Stimulated activated CD8-positive, alpha-beta memory T cell treated with anti-CD3 and anti-CD28 coated beads, Interleukin-12 subunit alpha, Interleukin-12 subunit beta, amount 100 ng/mL, for 4 hours (primary cell): ENCODE measurements around the gene CHRNA4.

Experiments
- DNase-seq: peaks from one replicate; pipeline ENCODE4 v3.0.0-alpha.2; 2020; ENCODE audit warnings: low read depth

The CHRNA4 gene

GRCh38 chr20:63377951-63378381, 16.8 kb upstream of the CHRNA4 start:
- no peak for DNase-seq

DNA sequence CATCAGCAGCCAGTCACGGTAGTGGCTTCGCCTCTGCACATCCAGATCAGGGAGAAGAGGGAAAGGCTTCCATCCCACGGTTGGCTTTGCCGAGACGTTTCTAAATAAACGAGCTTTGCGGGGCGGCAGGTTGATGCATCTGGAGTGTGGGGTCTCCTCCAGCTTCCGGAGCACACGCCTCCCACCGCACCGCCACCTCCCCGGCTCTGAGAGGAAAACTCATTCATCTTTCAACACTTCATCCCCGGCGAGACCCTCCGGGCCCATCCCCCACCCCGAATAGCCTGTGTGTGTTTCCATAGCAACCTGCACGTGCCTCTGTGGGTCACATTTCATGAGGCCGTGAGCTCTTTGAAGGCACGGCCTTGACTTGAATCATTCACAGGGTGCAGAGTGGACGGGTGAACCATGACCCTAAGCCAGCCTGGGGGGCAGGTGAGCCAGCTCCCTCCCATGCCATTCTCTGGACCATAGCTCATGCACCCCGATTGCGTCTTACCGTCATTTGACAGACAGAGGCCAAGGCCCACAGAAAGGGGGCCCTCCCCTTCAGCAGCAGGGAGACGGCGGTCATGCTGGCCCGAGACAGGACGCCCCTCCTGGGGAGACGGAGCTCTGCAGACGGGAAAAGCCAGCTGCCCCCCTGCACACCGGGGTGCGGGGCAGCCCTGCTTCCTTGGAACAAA, 16.2 kb upstream of the CHRNA4 start:
- DNase-seq, result no peak

DNA sequence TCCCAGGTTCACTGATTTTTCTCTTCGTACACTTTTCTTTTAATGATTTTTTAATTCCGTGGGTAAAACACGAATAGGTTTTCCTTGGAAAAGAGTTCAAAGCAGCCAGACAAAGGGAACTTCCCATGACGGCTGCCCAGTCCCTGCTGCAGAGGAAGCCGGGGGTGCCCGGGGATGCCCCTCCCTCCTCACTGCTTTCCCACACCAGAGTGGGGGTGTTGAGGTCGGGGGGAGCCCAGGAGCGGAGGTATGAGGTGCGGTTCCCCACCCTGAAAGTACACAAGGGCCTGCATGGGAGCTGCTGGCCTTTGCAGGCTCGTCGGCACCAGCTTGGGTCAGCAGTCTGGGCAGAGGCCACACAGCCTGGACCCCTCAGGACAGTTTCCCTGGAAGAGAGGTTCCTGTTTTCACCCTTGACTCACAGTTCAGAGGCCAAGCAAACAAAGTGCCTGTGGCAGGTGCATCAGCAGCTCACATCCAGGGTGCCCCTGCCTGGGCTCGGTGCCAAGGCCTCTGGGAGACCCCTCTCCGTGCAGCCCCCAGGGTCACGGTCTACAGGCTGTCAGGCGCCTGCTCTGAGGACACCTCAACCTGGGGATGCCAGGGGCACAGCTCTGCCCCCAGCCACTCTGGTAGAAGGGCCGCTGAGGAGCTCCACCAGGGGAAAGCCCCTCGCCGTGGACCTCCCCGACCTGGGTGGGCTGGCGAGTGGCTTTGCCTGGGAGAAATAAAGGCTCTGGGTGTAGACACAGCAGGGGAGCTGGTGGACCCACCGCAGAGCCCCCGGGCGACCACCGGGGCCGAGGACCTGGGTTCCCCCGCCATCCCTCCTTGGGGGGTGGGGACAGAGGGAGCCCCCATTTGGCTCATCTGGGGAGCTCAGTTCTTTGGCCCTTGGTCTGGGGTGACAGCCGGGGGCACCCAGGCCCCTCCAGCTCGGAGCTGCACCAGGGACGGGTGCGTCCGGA, 15.4 kb upstream of the CHRNA4 start:
- DNase-seq, result no peak

DNA sequence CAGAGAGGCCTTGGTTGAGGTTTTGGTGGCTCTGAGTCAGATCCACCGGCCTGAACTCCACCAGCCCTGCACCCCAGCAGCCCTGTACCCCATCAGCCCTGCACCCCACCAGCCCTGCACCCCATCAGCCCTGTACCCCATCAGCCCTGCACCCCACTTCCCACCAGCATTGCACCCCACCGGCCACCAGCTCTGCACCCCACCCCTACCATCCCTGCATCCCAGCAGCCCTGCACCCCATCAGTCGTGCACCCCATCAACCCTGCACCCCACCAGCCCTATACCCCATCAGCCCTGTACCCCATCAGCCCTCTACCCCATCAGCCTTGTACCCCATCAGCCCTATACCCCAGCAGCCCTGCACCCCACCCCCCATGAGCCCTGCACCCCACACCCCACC, 14.3 kb upstream of the CHRNA4 start:
- no peak for DNase-seq

GRCh38 chr20:63374504-63374903, 13.4 kb upstream of the CHRNA4 start:
- DNase-seq, result no peak

DNA sequence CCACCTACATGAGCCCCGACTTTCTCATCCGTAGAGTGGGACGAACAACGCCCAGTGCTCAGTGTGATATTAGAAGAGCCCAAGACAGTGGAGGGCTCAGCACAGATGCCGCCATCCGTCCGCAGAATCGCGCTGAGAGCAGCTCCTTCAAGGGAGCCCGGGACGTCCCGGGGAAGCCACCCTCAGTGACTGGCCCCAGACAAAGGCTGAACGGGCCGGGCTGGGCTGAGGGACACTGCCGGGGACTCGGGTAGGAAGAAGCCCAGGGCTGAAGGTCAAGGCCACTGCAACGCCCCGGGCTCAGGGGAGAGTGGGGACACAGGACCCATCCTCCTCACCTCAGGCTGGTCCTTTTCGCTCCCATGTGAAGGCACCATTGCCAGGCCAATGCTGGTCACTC, 12.8 kb upstream of the CHRNA4 start:
- no peak for DNase-seq

GRCh38 chr20:63372971-63373885, 12.1 kb upstream of the CHRNA4 start:
- no peak for DNase-seq

DNA sequence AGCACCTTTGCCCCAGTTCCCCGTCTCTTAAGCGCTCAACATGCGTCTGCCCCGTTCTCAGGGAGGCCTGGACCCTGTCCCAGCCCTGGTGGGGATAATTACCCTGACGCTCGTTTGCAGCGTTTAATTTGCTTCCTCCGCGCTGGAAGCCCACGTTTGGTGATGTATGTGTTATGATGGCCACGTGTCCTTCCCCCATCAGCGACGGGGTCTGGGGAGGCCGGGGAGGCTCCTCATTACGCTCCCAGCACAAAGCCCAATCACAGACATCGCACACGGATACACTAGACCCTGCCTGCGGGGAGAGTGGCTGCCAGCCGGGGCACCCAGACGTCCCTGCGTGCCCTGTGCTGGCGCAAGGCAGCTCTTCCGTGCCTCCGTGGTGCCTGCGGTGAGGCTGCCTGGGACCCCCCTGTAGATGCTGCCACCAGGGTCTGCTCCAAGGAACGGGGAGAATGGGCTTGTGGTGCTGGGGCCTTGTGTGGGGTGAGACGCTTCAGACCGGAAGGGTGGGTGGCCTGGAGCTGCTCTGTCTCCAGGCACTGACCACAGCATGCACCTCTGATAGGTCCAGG, 10.2 kb upstream of the CHRNA4 start:
- DNase-seq, result no peak

DNA sequence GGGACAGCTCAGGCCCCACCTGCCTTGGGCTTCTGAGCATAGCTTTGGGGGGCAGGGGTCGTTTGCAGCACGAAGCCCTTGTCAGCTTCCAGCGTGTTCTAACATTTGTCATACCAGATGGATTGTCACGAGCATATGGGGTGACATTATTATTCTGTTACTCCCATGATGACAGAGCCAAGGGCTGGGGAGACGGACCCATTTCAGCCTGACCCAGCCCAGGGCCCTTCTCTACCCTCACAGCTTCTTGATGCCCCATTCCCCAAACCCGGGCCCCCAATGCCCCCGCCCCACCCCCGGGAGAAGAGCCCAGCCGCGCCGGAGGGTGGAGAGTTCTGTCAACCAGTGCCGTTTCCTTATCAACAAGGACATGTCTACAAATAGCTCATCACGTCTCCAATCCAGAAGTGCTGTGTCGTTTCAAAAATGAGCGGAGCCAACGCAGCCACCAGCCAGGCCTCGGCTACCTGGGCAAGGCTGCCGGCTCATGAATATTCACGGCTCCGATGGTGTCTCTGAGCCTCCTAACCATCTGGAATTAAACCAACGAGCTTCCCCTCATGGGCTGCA, 9.6 kb upstream of the CHRNA4 start:
- DNase-seq, result no peak

- no peak for DNase-seq
These were observed 8.8 kb upstream of the CHRNA4 start for GRCh38 chr20:63369724-63370617.

GRCh38 chr20:63369024-63369530, 7.9 kb upstream of the CHRNA4 start:
- DNase-seq, result no peak

GRCh38 chr20:63368151-63368550, 7.0 kb upstream of the CHRNA4 start:
- no peak for DNase-seq

GRCh38 chr20:63367446-63368055, 6.4 kb upstream of the CHRNA4 start:
- no peak for DNase-seq

GRCh38 chr20:63366390-63367365, 5.5 kb upstream of the CHRNA4 start:
- no peak for DNase-seq

GRCh38 chr20:63365601-63366389, 4.6 kb upstream of the CHRNA4 start:
- no peak for DNase-seq

DNA sequence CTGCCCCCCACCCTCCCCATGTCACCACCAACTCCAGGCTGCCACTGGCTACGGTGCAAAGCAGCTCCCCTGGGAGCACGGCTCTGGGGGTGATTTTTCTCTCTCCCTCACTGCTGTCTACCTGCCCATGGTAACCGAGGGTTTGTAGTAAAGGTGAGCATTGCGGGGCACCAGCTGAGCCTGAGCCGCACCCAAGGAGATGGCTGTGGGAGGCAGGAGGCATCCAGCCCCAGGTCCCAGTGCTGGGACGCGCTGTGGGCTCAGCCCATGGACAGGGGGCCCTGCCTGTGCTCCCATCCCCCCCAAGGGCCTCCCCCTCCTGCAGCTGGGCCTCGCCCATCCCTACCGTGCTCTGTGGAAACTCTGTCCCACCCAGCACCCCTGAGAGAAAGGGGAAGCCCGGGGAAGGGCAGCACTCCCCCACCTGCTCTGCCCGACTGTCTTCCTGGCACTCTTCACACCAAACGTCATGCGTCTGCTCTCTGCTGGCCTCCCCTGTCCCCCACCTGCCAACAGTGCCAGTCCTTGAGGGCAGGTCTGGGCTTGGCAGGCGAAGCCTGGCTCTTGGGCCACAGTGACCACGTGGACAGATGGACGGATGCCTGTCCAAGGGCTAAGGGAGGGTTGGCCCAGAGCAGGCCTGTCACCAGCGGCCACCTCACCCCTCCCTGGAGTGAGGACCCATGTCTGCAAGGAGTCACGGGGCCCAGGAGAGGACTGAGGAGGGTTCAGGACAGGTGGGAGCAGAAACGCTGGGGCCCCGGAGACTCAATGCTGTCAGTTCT, 3.8 kb upstream of the CHRNA4 start:
- DNase-seq, result no peak
